GM23338 (cell line): ENCODE results near the gene TOMM70. TPM values are rescaled to one million over a fixed set of nuclear protein-coding genes. Genes with fewer than 3 reads are reported as not detected.

Experiments used
- ATAC-seq: fragments of 200-7000 bp; cut with Tn5 transposase; 3 replicates; pipeline ENCODE4 v1.9.1; 2020
- DNase-seq: peaks from one replicate; pipeline ENCODE4 v3.0.0-alpha.2; 2015; ENCODE audit warnings: low spot score
- H2AFZ ChIP-seq: fragments of 200-600 bp; sonication (generic); 2 replicates; pipeline ENCODE4 v1.8.0; 2016; ENCODE audit warnings: antibody characterized with exemption, mild to moderate bottlenecking, moderate library complexity
- H3F3A ChIP-seq: fragments of 200-600 bp; sonication (generic); replicated peaks from 2 replicates; pipeline ENCODE4 v1.8.0; 2017; ENCODE audit warnings: antibody characterized with exemption, mixed run types, low read depth
- H3K27ac ChIP-seq: fragments of 200-600 bp; sonication (generic); 2 replicates; pipeline ENCODE4 v1.6.1; 2016; ENCODE audit warnings: low read depth
- H3K27me3 ChIP-seq: fragments of 200-600 bp; sonication (generic); 2 replicates; pipeline ENCODE4 v1.8.0; 2016; ENCODE audit warnings: mild to moderate bottlenecking, mixed run types, moderate library complexity; ENCODE audit not compliant: insufficient read depth
- H3K36me3 ChIP-seq: fragments of 200-600 bp; sonication (generic); 2 replicates; pipeline ENCODE4 v1.8.0; 2016; ENCODE audit warnings: mild to moderate bottlenecking; ENCODE audit not compliant: insufficient read depth
- H3K4me1 ChIP-seq: fragments of 200-600 bp; sonication (generic); 2 replicates; pipeline ENCODE4 v1.8.0; 2016; ENCODE audit warnings: mild to moderate bottlenecking, moderate library complexity; ENCODE audit not compliant: insufficient read depth
- H3K4me2 ChIP-seq: fragments of 200-600 bp; sonication (generic); 2 replicates; pipeline ENCODE4 v1.7.1; 2017; ENCODE audit warnings: mixed run types
- H3K4me3 ChIP-seq: fragments of 200-600 bp; sonication (generic); 2 replicates; pipeline ENCODE4 v1.6.1; 2016; ENCODE audit warnings: mixed run types
- H3K79me2 ChIP-seq: fragments of 200-600 bp; sonication (generic); replicated peaks from 2 replicates; pipeline ENCODE4 v1.8.0; 2017; ENCODE audit warnings: mild to moderate bottlenecking; ENCODE audit not compliant: insufficient read depth
- H3K9me2 ChIP-seq: fragments of 200-600 bp; sonication (generic); 2 replicates; pipeline ENCODE4 v1.8.0; 2017; ENCODE audit not compliant: insufficient read depth
- H4K20me1 ChIP-seq: fragments of 200-600 bp; sonication (generic); replicated peaks from 2 replicates; pipeline ENCODE4 v1.8.0; 2017; ENCODE audit warnings: mild to moderate bottlenecking; ENCODE audit not compliant: insufficient read depth
- H3K27ac Mint-ChIP-seq: 2 replicates; pipeline ENCODE4 v1.8.0; 2020; ENCODE audit warnings: inconsistent platforms, mild to moderate bottlenecking, moderate library complexity, mixed read lengths
- H3K27me3 Mint-ChIP-seq: 3 replicates; pipeline ENCODE4 v1.8.0; 2022; ENCODE audit warnings: low read depth, mild to moderate bottlenecking, moderate library complexity, mixed read lengths, inconsistent platforms; ENCODE audit not compliant: insufficient read depth, poor library complexity
- H3K36me3 Mint-ChIP-seq: 3 replicates; pipeline ENCODE4 v1.8.0; 2021; ENCODE audit warnings: low read depth, mild to moderate bottlenecking, inconsistent platforms, moderate library complexity, mixed read lengths
- H3K4me1 Mint-ChIP-seq: 3 replicates; pipeline ENCODE4 v1.8.0; 2020; ENCODE audit warnings: mild to moderate bottlenecking, inconsistent platforms, mixed read lengths
- H3K4me3 Mint-ChIP-seq: 3 replicates; pipeline ENCODE4 v1.8.0; 2021; ENCODE audit warnings: moderate library complexity, mild to moderate bottlenecking, inconsistent platforms, mixed read lengths
- H3K9me3 Mint-ChIP-seq: 3 replicates; pipeline ENCODE4 v1.8.0; 2020; ENCODE audit warnings: moderate library complexity, mild to moderate bottlenecking, inconsistent platforms, mixed read lengths
- CREB1 ChIP-seq: fragments of 250-450 bp; sonication (Bioruptor Pico); IDR thresholded peaks from 2 replicates; pipeline ENCODE4 v1.5.0; 2020; ENCODE audit warnings: low read depth, mild to moderate bottlenecking, moderate library complexity
- CTCF ChIP-seq, 2 experiments: fragments of 200-600 bp in 1 of 2; sonication (generic) in 1 of 2; conservative IDR thresholded peaks; 2 replicates each; pipeline versions ENCODE4 v1.5.1 to v1.6.1; 2016 to 2017; ENCODE audit warnings: antibody characterized with exemption in 2 of 2, low read depth in 2 of 2, mild to moderate bottlenecking in 2 of 2, moderate library complexity in 1 of 2
- EZH2 ChIP-seq: fragments of 200-600 bp; sonication (generic); IDR thresholded peaks from one replicate; pipeline ENCODE4 v1.8.0; 2017; ENCODE audit warnings: antibody characterized with exemption, mild to moderate bottlenecking, low read depth; ENCODE audit not compliant: unreplicated experiment
- JUNB ChIP-seq: IDR thresholded peaks from one replicate; pipeline ENCODE4 v1.6.1; 2016; ENCODE audit warnings: antibody characterized with exemption; ENCODE audit not compliant: unreplicated experiment
- NANOG ChIP-seq: IDR thresholded peaks from 2 replicates; pipeline ENCODE4 v1.6.1; 2016; ENCODE audit warnings: antibody characterized with exemption, borderline replicate concordance
- POLR2AphosphoS5 ChIP-seq: IDR thresholded peaks from 2 replicates; pipeline ENCODE4 v1.6.1; 2016; ENCODE audit warnings: antibody characterized with exemption, low read depth
- REST ChIP-seq: IDR thresholded peaks from one replicate; pipeline ENCODE4 v1.6.1; 2018; ENCODE audit warnings: antibody characterized with exemption; ENCODE audit not compliant: unreplicated experiment
- ZNF114 ChIP-seq: fragments of 250-450 bp; sonication (Bioruptor Pico); IDR thresholded peaks from 2 replicates; pipeline ENCODE4 v1.5.0; 2020; ENCODE audit warnings: mild to moderate bottlenecking, moderate library complexity
- ZNF331 ChIP-seq: fragments of 250-450 bp; sonication (Bioruptor Pico); IDR thresholded peaks from 2 replicates; pipeline ENCODE4 v1.5.0; 2020; ENCODE audit warnings: low read depth, mild to moderate bottlenecking, moderate library complexity
- polyA plus RNA-seq: library from polyadenylated mRNA; unstranded; fragments of >200 nt; fragmentation: Nextera tagmentation; extraction: Ambion mirVana; gene quantifications from 2 replicates; pipeline ENCODE4 v1.2.1, GENCODE V29; 2016
- total RNA-seq: library from RNA; depleted of rRNA; stranded (reverse); fragments of >200 nt; shearing (Covaris generic); gene quantifications from 2 replicates; pipeline ENCODE4 v1.2.3, GENCODE V29; 2014

Gene TOMM70
- total and polyA plus RNA-seq, 2 experiments from 2014 or later, result 29.5 to 66.8 TPM

DNA sequence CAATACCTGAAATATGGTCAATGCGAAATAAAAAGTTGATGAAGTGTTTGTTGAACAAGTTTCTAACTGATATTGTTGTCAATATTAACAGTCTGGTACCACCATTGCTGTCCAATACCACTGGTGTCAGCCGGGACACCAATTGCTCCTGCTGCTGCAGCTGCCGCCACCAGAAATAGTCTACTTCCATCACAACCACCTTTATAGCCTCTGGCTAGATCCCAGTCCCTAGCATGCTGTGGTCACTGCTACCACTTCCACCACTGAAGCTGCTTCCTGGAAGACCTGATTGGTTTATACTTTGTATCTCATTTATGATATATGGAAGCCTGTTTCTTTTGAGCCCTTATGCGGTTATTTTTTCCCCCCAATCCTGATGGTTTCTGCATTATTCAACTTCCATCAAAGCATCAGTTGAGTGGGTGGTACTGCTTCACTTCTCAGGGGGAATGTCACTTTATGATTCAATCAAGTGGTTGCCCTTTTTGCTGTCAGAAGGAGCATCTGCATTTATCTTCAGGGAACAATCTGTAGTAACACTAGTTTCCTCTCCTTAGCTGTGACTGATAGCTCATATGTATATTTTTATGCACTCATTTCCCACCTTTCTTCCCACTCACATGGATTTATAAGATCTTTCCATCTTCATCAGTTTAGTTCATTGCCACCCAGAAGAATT lies 12.2 kb upstream of the TOMM70 start:
- peaks cover 1% of the 10 kb centered on the region for H3K27me3 Mint-ChIP-seq
- H3K4me1 Mint-ChIP-seq, result peaks cover 42% of the 10 kb centered on the region
- Histone ChIP-seq H3K4me3 (peak overlapping the region; percentile 0; the same call in 1 of the 2 replicates), H3K27me3 (no peaks in the 10 kb centered on the region), H4K20me1 (0 out of 2 replicates have a peak, but pooled peaks cover 5% of the 10 kb centered on the region), H3F3A (0 out of 2 replicates have a peak, but pooled peaks cover 4% of the 10 kb centered on the region), H3K9me2 (no peaks in the 10 kb centered on the region), H2AFZ (no peak overlapping the region), H3K4me2 (peak overlapping the region; percentile 62), H3K4me1 (peaks cover 38% of the 10 kb centered on the region), H3K27ac (no peak overlapping the region), H3K79me2 (peaks cover 14% of the 10 kb centered on the region), H3K36me3 (no peaks in the 10 kb centered on the region)
- peaks cover 3% of the 10 kb centered on the region; the same call in 2 of the 3 replicates for H3K9me3 Mint-ChIP-seq
- H3K27ac Mint-ChIP-seq, result no peak overlapping the region
- H3K36me3 Mint-ChIP-seq, result peaks cover 36% of the 10 kb centered on the region
- DNase-seq, result no peak
- no peak for ATAC-seq
- no peak for TF ChIP-seq CTCF (conservative IDR thresholded peaks at IDR 0.05; ENCODE audit: low read depth in 2 of 2)
- no peak for TF ChIP-seq ZNF114 (CRISPR knock-in tag)
- TF ChIP-seq EZH2, result no peak
- H3K4me3 Mint-ChIP-seq, result no peak overlapping the region

DNA sequence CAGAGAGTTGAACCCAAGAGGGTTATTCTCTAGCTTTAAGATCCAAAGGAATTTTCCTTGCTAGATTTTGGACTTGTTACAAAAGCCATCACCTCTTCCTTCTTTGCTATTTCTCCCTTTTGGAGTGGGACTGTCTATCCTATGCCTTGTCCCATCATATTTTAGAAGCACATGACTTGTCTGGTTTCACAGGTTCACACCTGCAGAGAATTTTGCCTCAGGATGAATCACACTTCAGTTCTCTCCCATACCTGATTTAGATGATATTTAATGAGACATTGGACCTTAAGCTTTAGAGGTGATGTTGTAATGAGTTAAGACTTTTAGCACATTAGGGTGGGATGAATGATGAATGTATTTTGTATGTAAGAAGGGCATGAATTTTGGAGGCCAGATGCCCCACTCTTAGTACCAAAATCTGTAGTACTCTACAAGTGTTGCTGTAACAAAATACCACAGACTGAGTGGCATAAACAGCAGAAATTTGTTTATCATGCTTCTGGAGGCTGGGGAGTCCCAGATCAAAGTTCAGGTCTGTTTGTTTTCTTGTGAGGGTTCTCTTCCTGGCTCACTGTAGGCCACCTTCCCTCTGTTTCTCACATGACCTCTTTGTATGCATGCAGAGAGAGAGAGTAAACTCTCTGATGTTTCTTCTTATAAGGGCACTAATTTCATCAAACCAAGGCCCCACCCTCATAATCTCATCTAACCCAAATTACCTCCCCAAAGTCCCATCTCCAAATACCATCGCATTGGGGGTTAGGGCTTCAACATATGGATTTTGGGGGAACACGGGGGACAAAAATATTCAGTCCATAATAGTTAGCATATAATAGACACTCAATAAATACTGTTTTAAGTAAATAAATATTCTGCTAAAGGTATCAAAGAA lies 10.4 kb upstream of the TOMM70 start:
- Histone ChIP-seq H4K20me1 (0 out of 2 replicates have a peak, but pooled peaks cover 5% of the 10 kb centered on the region), H3K27ac (no peak overlapping the region), H3K4me2 (no peak overlapping the region), H3F3A (0 out of 2 replicates have a peak, but pooled peaks cover 4% of the 10 kb centered on the region), H3K79me2 (peaks cover 31% of the 10 kb centered on the region), H3K4me1 (peaks cover 37% of the 10 kb centered on the region), H2AFZ (no peak overlapping the region), H3K9me2 (no peaks in the 10 kb centered on the region), H3K4me3 (no peak overlapping the region), H3K27me3 (no peaks in the 10 kb centered on the region), H3K36me3 (no peaks in the 10 kb centered on the region)
- Mint-ChIP-seq H3K36me3 (peaks cover 49% of the 10 kb centered on the region), H3K4me3 (no peak overlapping the region), H3K27me3 (peaks cover 1% of the 10 kb centered on the region), H3K9me3 (peaks cover 3% of the 10 kb centered on the region; the same call in 2 of the 3 replicates), H3K4me1 (peaks cover 42% of the 10 kb centered on the region), H3K27ac (no peak overlapping the region)
- ATAC-seq (no peak), DNase-seq (no peak)
- TF ChIP-seq ZNF331 (CRISPR knock-in tag), result no peak
- TF ChIP-seq EZH2, result no peak
- no peak for TF ChIP-seq POLR2AphosphoS5
- no peak for TF ChIP-seq CREB1
- no peak for TF ChIP-seq REST
- TF ChIP-seq NANOG, result no peak
- TF ChIP-seq JUNB, result no peak
